ENCODE measurements around the gene DNAJB14.
"Not testable (repeated sequence)": the region's sequence is repeated elsewhere in the genome, so short reads cannot be mapped to it uniquely, and the experiment has no call there.

DNAJB14 gene

DNA sequence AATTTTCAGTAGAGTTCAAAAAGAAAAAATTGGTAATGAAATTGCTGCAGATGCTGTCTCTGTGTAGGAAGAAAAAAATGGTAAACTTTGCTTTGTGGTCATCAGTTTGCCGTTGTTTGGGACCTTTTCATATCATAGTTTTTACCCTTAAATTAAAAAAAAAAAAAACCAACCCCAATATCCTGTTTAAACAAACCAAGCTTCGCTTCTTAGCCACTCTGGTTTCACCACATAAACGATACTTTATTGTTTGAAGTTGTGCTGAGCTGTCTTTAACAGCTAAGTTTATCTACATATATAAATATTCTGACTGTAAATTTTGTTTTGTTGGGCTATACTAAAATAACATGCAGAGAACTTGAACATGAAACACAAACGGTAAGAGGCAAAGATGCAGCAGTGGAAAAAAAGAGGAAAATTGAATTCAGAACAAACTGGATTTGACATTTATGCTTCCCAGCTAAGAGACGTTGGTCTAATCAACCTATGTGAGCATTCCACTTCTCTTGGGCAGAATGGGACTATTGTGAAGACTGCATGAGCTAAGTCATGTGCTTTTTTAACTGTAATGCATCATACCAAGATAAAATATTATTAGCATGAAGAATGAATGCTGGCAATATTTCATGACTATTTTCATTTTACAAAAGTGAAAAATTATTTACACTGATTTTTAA, 19.4 kb upstream of the DNAJB14 start:
- peaks cover 0 to 7% (median 0%) of the 10 kb centered on the region in 10 experiments; a peak in 2 of 20 replicates for H3K4me1 ChIP-seq
- H3K9me3 ChIP-seq (replicated peaks in 1 of 11) = no peaks in the 10 kb centered on the region
- H3K9ac ChIP-seq = no peak overlapping the region
- no peaks in the 10 kb centered on the region for H3K27me3 ChIP-seq
- H3K36me3 ChIP-seq = no peaks in the 10 kb centered on the region
- no peak for TF ChIP-seq Cebpa-rat (IDR thresholded peaks at IDR 0.05)
- H3K4me3 ChIP-seq = no peak overlapping the region
- H3K4me2 ChIP-seq = no peak overlapping the region
- H3K27ac ChIP-seq = no peak overlapping the region
- no peaks in the 10 kb centered on the region for H4K20me1 ChIP-seq

DNA sequence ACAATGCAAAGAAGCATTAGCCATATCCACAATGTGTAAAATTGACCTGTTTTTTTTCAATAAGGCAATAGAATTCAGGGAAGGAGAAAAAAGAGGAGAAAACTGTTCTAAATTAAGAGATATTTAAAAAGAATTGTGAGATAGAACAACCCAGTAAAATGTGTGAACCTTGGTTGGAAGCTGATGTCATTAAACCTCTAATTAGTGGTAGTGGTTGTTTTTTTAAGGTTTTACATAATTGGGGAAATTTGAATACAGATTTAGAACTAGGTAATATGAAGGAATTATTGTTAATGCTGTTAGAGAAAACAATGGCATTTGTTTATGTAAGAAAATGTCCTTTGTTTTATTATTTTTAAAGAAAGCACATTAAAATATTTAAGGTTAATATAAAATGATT, 18.8 kb upstream of the DNAJB14 start:
- Histone ChIP-seq H3K36me3 (no peaks in the 10 kb centered on the region), H3K9me3 (replicated peaks in 1 of 11) (no peaks in the 10 kb centered on the region), H3K9ac (no peak overlapping the region), H3K27ac (no peak overlapping the region), H3K4me1 (peaks cover 0 to 7% (median 0%) of the 10 kb centered on the region in 10 experiments; a peak in 2 of 20 replicates), H3K4me3 (no peak overlapping the region), H4K20me1 (no peaks in the 10 kb centered on the region), H3K4me2 (no peak overlapping the region), H3K27me3 (no peaks in the 10 kb centered on the region)
- no peak for TF ChIP-seq Cebpa-rat (IDR thresholded peaks at IDR 0.05)

DNA sequence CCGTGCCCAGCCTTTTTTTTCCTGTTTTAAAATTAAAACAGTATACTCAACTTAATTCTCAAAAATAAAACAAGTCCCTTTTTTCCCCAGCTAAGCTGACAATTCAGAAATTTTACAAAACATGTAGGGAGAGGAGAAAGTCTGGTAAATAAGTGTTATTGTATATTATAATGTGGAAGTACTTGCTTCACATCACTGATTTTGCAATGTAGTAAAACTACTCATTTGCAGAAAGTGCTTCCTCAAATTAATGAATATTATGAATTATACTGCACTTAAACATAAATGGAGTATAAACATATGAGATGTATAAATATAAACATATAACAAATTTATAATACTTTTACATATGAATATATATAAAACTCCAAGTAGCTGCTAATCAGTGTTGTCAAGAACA, 15.3 kb upstream of the DNAJB14 start:
- no peaks in the 10 kb centered on the region for H3K27me3 ChIP-seq
- no peak overlapping the region for H3K4me3 ChIP-seq
- peaks cover 0 to 12% (median 1%) of the 10 kb centered on the region in 11 experiments; a peak in 4 of 22 replicates for H3K9me3 ChIP-seq (replicated peaks in 1 of 11)
- no peak overlapping the region for H3K4me2 ChIP-seq
- no peaks in the 10 kb centered on the region for H4K20me1 ChIP-seq
- H3K9ac ChIP-seq = no peak overlapping the region
- H3K27ac ChIP-seq = no peak overlapping the region
- no peak for TF ChIP-seq Cebpa-rat (IDR thresholded peaks at IDR 0.05)
- H3K4me1 ChIP-seq = peaks cover 0 to 7% (median 0%) of the 10 kb centered on the region in 10 experiments; a peak in 2 of 20 replicates
- H3K36me3 ChIP-seq = no peaks in the 10 kb centered on the region

GRCh38 chr4:99960648-99961047, 14.2 kb upstream of the DNAJB14 start:
- Histone ChIP-seq H3K4me1 (peaks cover 0 to 7% (median 0%) of the 10 kb centered on the region in 10 experiments; a peak in 2 of 20 replicates), H3K9ac (no peak overlapping the region), H3K4me3 (no peak overlapping the region), H3K36me3 (no peaks in the 10 kb centered on the region), H3K9me3 (replicated peaks in 1 of 11) (peaks cover 0 to 13% (median 3%) of the 10 kb centered on the region in 11 experiments; a peak in 4 of 22 replicates), H3K27ac (no peak overlapping the region), H3K4me2 (no peak overlapping the region), H4K20me1 (no peaks in the 10 kb centered on the region), H3K27me3 (no peaks in the 10 kb centered on the region)
- no peak for TF ChIP-seq Cebpa-rat (IDR thresholded peaks at IDR 0.05)

DNA sequence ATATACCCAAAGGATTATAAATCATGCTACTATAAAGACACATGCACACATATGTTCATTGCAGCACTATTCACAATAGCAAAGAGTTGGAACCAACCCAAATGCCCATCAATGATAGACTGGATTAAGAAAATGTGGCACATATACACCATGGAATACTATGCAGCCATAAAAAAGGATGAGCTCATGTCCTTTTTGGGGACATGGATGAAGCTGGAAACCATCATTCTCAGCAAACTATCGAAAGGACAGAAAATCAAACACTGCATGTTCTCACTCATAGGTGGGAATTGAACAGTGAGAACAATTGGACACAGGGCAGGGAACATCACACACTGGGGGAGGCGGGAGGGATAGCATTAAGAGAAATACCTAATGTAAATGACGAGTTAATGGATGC, 11.8 kb upstream of the DNAJB14 start:
- not testable (repeated sequence) for H3K4me1 ChIP-seq, H4K20me1 ChIP-seq, H3K4me3 ChIP-seq, H3K27me3 ChIP-seq, H3K27ac ChIP-seq, H3K9ac ChIP-seq, H3K4me2 ChIP-seq, H3K36me3 ChIP-seq
- H3K9me3 ChIP-seq (replicated peaks in 1 of 11) = peaks cover 0 to 13% (median 3%) of the 10 kb centered on the region in 11 experiments; a peak in 4 of 22 replicates

DNA sequence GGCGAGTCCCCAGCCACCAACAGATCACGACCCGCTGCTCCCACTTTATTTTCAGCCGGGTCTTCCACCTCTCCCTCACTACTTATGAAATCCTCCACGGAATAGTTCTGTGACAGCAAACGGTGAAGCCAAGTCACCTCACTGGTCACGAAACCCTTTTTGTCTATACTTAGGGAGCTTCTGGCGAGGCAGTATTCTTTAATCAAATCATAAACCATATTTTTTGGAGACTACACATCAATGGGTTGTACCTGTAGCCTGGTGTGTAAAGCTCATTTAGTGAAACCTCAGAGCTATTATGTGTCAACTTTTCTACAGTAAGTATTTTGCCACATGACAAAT, 4.5 kb upstream of the DNAJB14 start:
- Histone ChIP-seq H3K9ac (peak overlapping the region; percentile 81 to 99 (median 95)), H3K27me3 (no peaks in the 10 kb centered on the region), H3K36me3 (peaks cover 6 to 21% (median 18%) of the 10 kb centered on the region in 11 experiments; a peak in 20 of 22 replicates), H4K20me1 (peaks cover 0 to 38% (median 24%) of the 10 kb centered on the region in 11 experiments; a peak in 19 of 22 replicates), H3K4me2 (peak overlapping the region; percentile 68 to 96 (median 84)), H3K4me1 (peaks cover 20 to 30% (median 26%) of the 10 kb centered on the region in 10 experiments), H3K4me3 (peak overlapping the region; percentile 70 to 97 (median 89)), H3K27ac (peak overlapping the region; percentile 71 to 93 (median 83)), H3K9me3 (replicated peaks in 1 of 11) (no peaks in the 10 kb centered on the region)
- TF ChIP-seq Cebpa-rat (IDR thresholded peaks at IDR 0.05) = no peak

GRCh38 chr4:99949999-99950912, 3.8 kb upstream of the DNAJB14 start, which contains the start of gene H2AZ1:
Gene H2AZ1 (minus strand): TSS chr4:99950275. CDS start chr4:99950170, 105 bp downstream.
- peaks cover 6 to 21% (median 18%) of the 10 kb centered on the region in 11 experiments; a peak in 20 of 22 replicates for H3K36me3 ChIP-seq
- peak within 1 kb of the TSS; percentile 70 to 97 (median 89) for H3K4me3 ChIP-seq
- peak within 1 kb of the TSS; percentile 90 to 98 (median 92) for H3K4me2 ChIP-seq
- H3K9ac ChIP-seq = peak within 1 kb of the TSS; percentile 89 to 99 (median 97)
- H3K9me3 ChIP-seq (replicated peaks in 1 of 11) = no peaks in the 10 kb centered on the region
- TF ChIP-seq Cebpa-rat (IDR thresholded peaks at IDR 0.05) = no peak
- no peaks in the 10 kb centered on the region for H3K27me3 ChIP-seq
- H3K27ac ChIP-seq = peak within 1 kb of the TSS; percentile 82 to 99 (median 95)
- H3K4me1 ChIP-seq = peaks cover 23 to 34% (median 28%) of the 10 kb centered on the region in 10 experiments
- H4K20me1 ChIP-seq = peaks cover 5 to 44% (median 27%) of the 10 kb centered on the region in 11 experiments; a peak in 20 of 22 replicates

GRCh38 chr4:99949034-99949998, 2.9 kb upstream of the DNAJB14 start:
- H3K4me3 ChIP-seq = peak overlapping the region; percentile 70 to 97 (median 89)
- TF ChIP-seq Cebpa-rat (IDR thresholded peaks at IDR 0.05) = peak; percentile 16 to 87 (median 71); a peak in 17 of 22 replicates
- peaks cover 0 to 3% (median 0%) of the 10 kb centered on the region in 11 experiments; a peak in 3 of 22 replicates for H3K9me3 ChIP-seq (replicated peaks in 1 of 11)
- H3K4me1 ChIP-seq = peaks cover 33 to 43% (median 37%) of the 10 kb centered on the region in 10 experiments
- peak overlapping the region; percentile 82 to 99 (median 95) for H3K27ac ChIP-seq
- H3K4me2 ChIP-seq = peak overlapping the region; percentile 85 to 98 (median 92)
- H3K9ac ChIP-seq = peak overlapping the region; percentile 89 to 99 (median 97)
- H4K20me1 ChIP-seq = peaks cover 14 to 53% (median 36%) of the 10 kb centered on the region in 11 experiments; a peak in 20 of 22 replicates
- H3K36me3 ChIP-seq = peaks cover 6 to 27% (median 23%) of the 10 kb centered on the region in 11 experiments; a peak in 21 of 22 replicates
- no peaks in the 10 kb centered on the region for H3K27me3 ChIP-seq
